D341Med (cell line): ENCODE data around the gene P2RY12.
A peak's percentile ranks its signal among the peaks of the same experiment; 100 is the strongest.

Experiments used
- DNase-seq: peaks from one replicate; pipeline ENCODE4 v3.0.0; 2012; ENCODE audit warnings: low spot score

P2RY12 gene

DNA sequence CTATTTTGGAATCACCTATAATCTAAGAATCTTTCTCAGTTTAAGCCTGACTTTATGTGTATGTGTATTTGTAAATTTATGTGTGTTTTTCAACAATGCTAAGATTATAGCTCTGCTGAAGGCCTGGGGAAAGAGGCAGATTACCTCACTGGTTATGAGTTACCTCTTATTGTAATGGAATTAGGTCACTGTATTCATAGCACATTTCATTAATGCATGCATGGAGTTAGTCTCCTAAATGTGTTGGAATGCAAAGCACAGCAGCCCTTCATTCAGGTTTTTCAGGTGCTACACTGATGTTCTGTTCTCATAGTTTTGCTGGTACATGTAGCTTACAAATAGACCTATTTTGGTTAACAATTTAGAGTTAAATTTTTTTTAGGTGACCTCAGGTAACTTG is 77.4 kb downstream of the P2RY12 start:
- DNase-seq = no peak

DNA sequence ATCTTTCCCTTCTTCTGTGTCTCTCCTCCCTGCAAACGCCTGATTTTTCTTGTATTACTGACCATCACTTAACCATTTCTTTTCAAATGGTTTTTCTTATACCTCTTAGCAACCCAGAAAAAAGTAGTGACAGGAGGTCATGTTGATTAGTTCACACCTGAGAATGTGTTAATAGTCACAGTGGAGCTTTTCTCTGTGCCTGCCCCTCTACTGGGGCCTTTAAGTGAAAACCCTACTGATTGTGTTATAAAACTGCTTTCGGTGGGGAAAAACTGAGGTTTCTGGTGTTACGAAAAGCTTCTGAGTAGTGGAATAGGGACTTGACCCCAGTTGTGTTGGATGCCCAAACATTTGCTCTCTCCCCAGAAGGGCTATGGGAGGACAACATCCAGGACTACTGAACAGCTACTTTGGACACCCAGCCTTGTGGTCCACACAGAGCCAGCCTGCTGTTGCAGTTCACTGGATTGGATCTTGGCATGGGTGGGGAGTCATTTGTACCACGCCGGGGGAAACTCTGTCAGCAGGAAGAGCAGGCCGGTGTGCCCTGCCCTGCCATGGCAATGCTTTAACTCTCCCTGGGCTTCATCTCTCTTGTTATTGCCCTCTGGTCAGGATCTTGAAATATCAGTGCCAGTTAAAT is 78.3 kb downstream of the P2RY12 start:
- DNase-seq = no peak

DNA sequence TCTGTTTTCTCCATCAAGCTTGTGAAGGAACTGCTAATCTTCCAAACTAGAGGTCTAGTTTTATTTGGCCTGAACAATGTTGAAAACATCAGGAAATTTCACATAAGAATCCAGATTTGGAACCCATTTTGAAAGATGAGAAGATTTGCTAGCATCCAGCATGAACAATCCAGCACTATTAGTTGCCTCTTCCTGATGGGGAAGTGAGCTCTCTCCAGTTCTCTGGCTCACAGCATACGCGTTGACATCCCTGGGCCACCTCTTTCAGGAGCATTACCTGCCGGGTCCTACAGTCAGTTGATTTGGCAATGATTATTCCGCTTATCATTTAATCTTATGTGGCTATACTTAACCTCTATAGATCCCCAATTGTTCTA is 78.8 kb downstream of the P2RY12 start:
- no peak for DNase-seq

DNA sequence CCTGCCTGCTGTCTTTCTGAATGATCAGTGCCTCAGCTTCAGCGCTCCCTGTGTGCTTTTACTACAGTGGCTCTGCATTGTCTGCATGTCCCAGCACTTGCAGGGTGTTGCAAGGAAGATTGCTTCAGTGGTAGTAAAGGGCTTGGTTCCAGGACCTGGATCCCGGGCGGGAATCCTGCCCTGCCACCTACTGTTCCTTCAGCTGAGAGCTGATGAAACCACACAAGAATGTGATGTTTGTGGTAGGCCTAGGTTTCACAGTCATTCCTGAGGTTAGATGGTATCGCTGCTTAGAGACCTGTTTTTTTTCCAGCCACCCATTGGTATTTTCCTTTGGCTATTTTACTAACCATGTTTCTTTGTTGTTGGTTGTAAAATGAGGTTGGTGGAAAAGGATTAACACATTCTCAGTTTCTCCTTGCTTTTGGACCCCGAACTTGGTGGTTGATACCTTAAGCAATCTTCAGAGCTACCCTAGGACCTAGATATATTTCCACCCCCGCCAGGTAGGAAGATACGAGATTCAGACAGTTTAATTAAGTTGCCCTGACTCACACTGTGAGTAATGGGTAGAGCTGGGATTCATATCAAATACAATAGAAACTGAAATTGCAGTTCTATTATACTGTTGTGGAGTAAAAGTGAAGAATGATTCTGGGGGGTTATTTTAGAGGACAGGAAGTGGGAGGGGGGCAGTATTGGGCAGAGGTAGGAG is 79.3 kb downstream of the P2RY12 start:
- peak; percentile 28 for DNase-seq

GRCh38 chr3:151303751-151304150 is 80.8 kb downstream of the P2RY12 start:
- DNase-seq = no peak

GRCh38 chr3:151301787-151302186 is 82.8 kb downstream of the P2RY12 start:
- no peak for DNase-seq

GRCh38 chr3:151300539-151300938 is 84.0 kb downstream of the P2RY12 start:
- DNase-seq = no peak

- no peak for DNase-seq
Observed at GRCh38 chr3:151299006-151299405, 85.5 kb downstream of the P2RY12 start.

GRCh38 chr3:151297429-151297828 is 87.1 kb downstream of the P2RY12 start:
- DNase-seq = no peak

- no peak for DNase-seq
Observed at GRCh38 chr3:151296226-151296625, 88.3 kb downstream of the P2RY12 start.

DNA sequence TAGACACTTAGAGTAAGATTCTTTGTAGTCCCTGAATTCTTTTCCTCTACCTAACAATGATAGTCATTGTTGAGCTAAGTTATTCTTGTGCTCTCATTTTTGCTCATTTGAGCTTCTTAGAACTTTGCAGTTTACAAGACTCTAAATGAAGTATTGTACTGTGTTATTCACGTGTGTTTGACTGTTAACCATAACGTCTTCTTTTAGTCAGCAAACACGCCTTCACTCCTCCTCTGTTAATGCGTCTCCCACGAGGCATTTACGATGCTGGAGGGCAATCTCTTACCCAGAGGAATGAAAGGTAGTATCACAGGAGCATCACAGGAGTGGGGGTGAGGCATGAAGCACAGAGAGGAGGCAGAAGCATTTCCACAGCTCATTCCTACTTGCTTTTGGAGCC is 91.4 kb downstream of the P2RY12 start:
- no peak for DNase-seq

DNA sequence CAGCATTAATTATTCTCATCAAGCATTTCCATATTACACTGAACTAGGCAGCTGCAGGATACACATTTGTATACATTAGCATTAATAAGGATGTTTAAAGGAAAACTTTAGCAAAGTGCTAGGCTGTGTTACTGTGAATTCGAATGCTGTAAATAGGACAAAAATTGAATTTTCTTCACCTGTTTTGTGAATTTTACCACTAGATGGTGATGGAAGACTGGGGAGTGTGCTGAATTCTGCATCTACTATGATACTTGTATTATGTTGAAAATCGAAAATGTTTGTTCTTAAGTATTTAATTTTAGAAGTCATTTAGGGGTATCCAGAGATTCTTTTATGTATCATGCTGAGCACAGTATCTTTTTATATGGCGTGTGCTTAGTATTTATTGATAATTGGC is 93.9 kb downstream of the P2RY12 start:
- no peak for DNase-seq

DNA sequence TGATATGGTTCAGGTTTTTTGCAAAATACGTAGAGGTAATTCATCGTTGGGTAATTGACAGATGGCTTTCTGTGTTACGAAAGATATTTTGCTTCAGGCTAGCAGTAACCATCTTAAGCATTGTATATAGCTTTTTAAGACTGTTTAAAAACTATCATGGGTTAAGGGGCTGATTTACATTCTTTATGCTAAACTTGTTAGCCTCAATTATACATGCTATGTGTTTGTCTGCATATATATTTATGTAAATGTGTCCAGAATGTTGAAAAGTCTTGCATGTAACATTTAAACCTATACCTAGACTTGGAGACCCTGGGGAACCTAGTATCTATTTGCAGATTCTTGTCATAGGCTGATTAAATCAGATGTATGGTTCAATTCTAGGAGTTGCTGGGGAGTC is 95.1 kb downstream of the P2RY12 start:
- DNase-seq = no peak
